IMR-90 (cell line): ENCODE results near the gene CAMTA1. TPM values are rescaled to one million over a fixed set of nuclear protein-coding genes. Genes with fewer than 3 reads are reported as not detected.
A peak's percentile ranks its signal among the peaks of the same experiment; 100 is the strongest.

ENCODE experiments used
- ATAC-seq: fragments of 200-7000 bp; cut with Tn5 transposase; 2 replicates; pipeline ENCODE4 v1.9.1; 2020; ENCODE audit warnings: low read depth, mild to moderate bottlenecking, moderate library complexity
- BruUV-seq: library from RNA; stranded (reverse); fragments of 400-500 nt; replicated peaks from 2 replicates; lab custom pipeline; 2021; lab: Mats Ljungman, UMichigan
- CTCF ChIA-PET: fragments of 300-600 bp; formaldehyde crosslinking; extraction: SDS; loops from one replicate; lab custom pipeline; 2021; ENCODE audit warnings: antibody characterized with exemption; lab: Yijun Ruan, JAX
- POLR2A ChIA-PET: fragments of 300-600 bp; sonication (Branson Sonifier 250); formaldehyde crosslinking; loops from one replicate; lab custom pipeline; 2022; ENCODE audit warnings: antibody characterized with exemption; ENCODE audit not compliant: unreplicated experiment; lab: Charles Lee
- DNase-seq: peaks from one replicate; pipeline ENCODE4 v3.0.0; 2013
- H2AFZ ChIP-seq: replicated peaks from 2 replicates; pipeline ENCODE3; 2013; ENCODE audit warnings: low read length, mild to moderate bottlenecking; ENCODE audit not compliant: poor library complexity
- H2AK5ac ChIP-seq: 2 replicates; pipeline ENCODE4 v1.6.1; 2013; ENCODE audit warnings: low read depth, low read length, inconsistent platforms
- H2AK9ac ChIP-seq: replicated peaks from 2 replicates; pipeline ENCODE3; 2013; ENCODE audit warnings: mild to moderate bottlenecking, low read depth, low read length, moderate library complexity; ENCODE audit not compliant: poor library complexity
- H2BK120ac ChIP-seq: 2 replicates; pipeline ENCODE4 v1.6.1; 2013; ENCODE audit warnings: low read depth, low read length, inconsistent platforms
- H2BK15ac ChIP-seq: 3 replicates; pipeline ENCODE4 v1.6.1; 2013; ENCODE audit warnings: low read depth, low read length, inconsistent platforms
- H2BK20ac ChIP-seq: 2 replicates; pipeline ENCODE4 v1.6.1; 2013; ENCODE audit warnings: low read depth, mild to moderate bottlenecking, inconsistent platforms, low read length, moderate library complexity
- H2BK5ac ChIP-seq: 2 replicates; pipeline ENCODE4 v1.6.1; 2013; ENCODE audit warnings: mild to moderate bottlenecking, low read depth, low read length, inconsistent platforms; ENCODE audit not compliant: poor library complexity, severe bottlenecking
- H3K14ac ChIP-seq: replicated peaks from 2 replicates; pipeline ENCODE4 v1.6.1; 2013; ENCODE audit warnings: low read depth, low read length, inconsistent platforms
- H3K18ac ChIP-seq: 2 replicates; pipeline ENCODE4 v1.6.1; 2013; ENCODE audit warnings: low read depth, low read length, control low read depth
- H3K23ac ChIP-seq: 2 replicates; pipeline ENCODE4 v1.6.1; 2013; ENCODE audit warnings: low read depth, low read length, inconsistent platforms
- H3K27ac ChIP-seq: 2 replicates; pipeline ENCODE4 v1.5.1; 2013; ENCODE audit warnings: mild to moderate bottlenecking, control low read depth, low read length; ENCODE audit not compliant: insufficient read depth
- H3K27me3 ChIP-seq: 2 replicates; pipeline ENCODE4 v1.6.1; 2013; ENCODE audit warnings: low read length; ENCODE audit not compliant: control insufficient read depth, insufficient read depth
- H3K36me3 ChIP-seq: 2 replicates; pipeline ENCODE4 v1.6.1; 2013; ENCODE audit warnings: low read length, mixed read lengths; ENCODE audit not compliant: control insufficient read depth, insufficient read depth
- H3K4ac ChIP-seq: 2 replicates; pipeline ENCODE4 v1.6.1; 2013; ENCODE audit warnings: low read depth, low read length, inconsistent platforms
- H3K4me1 ChIP-seq: 2 replicates; pipeline ENCODE4 v1.6.1; 2013; ENCODE audit warnings: low read length, mixed read lengths; ENCODE audit not compliant: control insufficient read depth, insufficient read depth
- H3K4me2 ChIP-seq: 2 replicates; pipeline ENCODE4 v1.6.1; 2013; ENCODE audit warnings: low read depth, mild to moderate bottlenecking, control low read depth, low read length, moderate library complexity
- H3K4me3 ChIP-seq: 2 replicates; pipeline ENCODE4 v1.5.1; 2013; ENCODE audit warnings: low read depth, mild to moderate bottlenecking, control low read depth, low read length, moderate library complexity; ENCODE audit not compliant: insufficient read depth
- H3K56ac ChIP-seq: 2 replicates; pipeline ENCODE4 v1.6.1; 2013; ENCODE audit warnings: low read length, inconsistent platforms; ENCODE audit not compliant: insufficient read depth; ENCODE audit errors: extremely low read depth
- H3K79me1 ChIP-seq, 2 experiments: 2 replicates each; pipeline ENCODE4 v1.6.1; 2013; ENCODE audit warnings: low read length in 2 of 2, inconsistent platforms in 1 of 2, low read depth in 1 of 2
- H3K9ac ChIP-seq: 2 replicates; pipeline ENCODE4 v1.6.1; 2013; ENCODE audit warnings: low read depth, low read length, control low read depth
- H3K9me1 ChIP-seq: 2 replicates; pipeline ENCODE4 v1.6.1; 2013; ENCODE audit warnings: low read length, inconsistent platforms; ENCODE audit not compliant: insufficient read depth
- H3K9me3 ChIP-seq: 2 replicates; pipeline ENCODE4 v1.6.1; 2013; ENCODE audit warnings: low read length; ENCODE audit not compliant: control insufficient read depth, insufficient read depth
- H4K20me1 ChIP-seq: 2 replicates; pipeline ENCODE4 v1.6.1; 2013; ENCODE audit warnings: low read length, inconsistent platforms; ENCODE audit not compliant: insufficient read depth
- H4K5ac ChIP-seq: 2 replicates; pipeline ENCODE4 v1.6.1; 2013; ENCODE audit warnings: mild to moderate bottlenecking, low read depth, low read length, control low read depth
- H4K8ac ChIP-seq, 2 experiments: 2 replicates each; pipeline ENCODE4 v1.6.1; 2013; ENCODE audit warnings: low read depth in 2 of 2, low read length in 2 of 2, control low read depth in 1 of 2, inconsistent platforms in 1 of 2
- H4K91ac ChIP-seq: 2 replicates; pipeline ENCODE4 v1.6.1; 2013; ENCODE audit warnings: low read depth, low read length, inconsistent platforms; ENCODE audit not compliant: insufficient read depth
- BHLHE40 ChIP-seq: fragments of 150-350 bp; IDR thresholded peaks from 2 replicates; pipeline ENCODE4 v1.6.1; 2016; ENCODE audit warnings: mild to moderate bottlenecking, low read depth, low read length
- CHD1 ChIP-seq: IDR thresholded peaks from 2 replicates; pipeline ENCODE4 v1.6.1; 2012; ENCODE audit warnings: low read depth, low read length, improper control_type of control experiment
- MXI1 ChIP-seq: IDR thresholded peaks from 2 replicates; pipeline ENCODE4 v1.6.1; 2012; ENCODE audit warnings: low read depth, mild to moderate bottlenecking, low read length, moderate library complexity, borderline replicate concordance
- RFX5 ChIP-seq: IDR thresholded peaks from 2 replicates; pipeline ENCODE4 v1.8.0; 2012; ENCODE audit warnings: low read depth, mild to moderate bottlenecking, low read length, moderate library complexity
- SMC3 ChIP-seq: fragments of 150-350 bp; IDR thresholded peaks from 2 replicates; pipeline ENCODE4 v1.6.1; 2016; ENCODE audit warnings: low read depth, mild to moderate bottlenecking, antibody characterized with exemption, low read length, moderate library complexity
- WGBS, 2 experiments: methylation state at CpG; one replicate each; pipeline versions ENCODE4 v1.1.5 to v1.1.7; 2013; ENCODE audit warnings: missing lambda C conversion rate in 2 of 2; ENCODE audit not compliant: insufficient read length in 1 of 2; ENCODE audit errors: extremely low coverage in 2 of 2; 5-methylcytosine and 5-hydroxymethylcytosine counted together
- dilution Hi-C: fragments of 300-500 bp; cut with HindIII; formaldehyde crosslinking; loops from one replicate; pipeline ENCODE4 v1.14.3; 2018; ENCODE audit warnings: low sequenced_read_pairs; ENCODE audit not compliant: unreplicated experiment
- in situ Hi-C: fragments of 300-500 bp; cut with MboI; formaldehyde crosslinking; loops from 3 replicates; pipeline ENCODE4 v1.14.3; 2019; ENCODE audit warnings: low sequenced_read_pairs, inconsistent platforms, mixed read lengths
- intact Hi-C: fragments of 100-400 bp; cut with micrococcal nuclease; formaldehyde crosslinking; loops from 2 replicates; pipeline ENCODE4 v1.10.0; 2022
- polyA plus RNA-seq, 3 experiments: library from polyadenylated mRNA; depleted of rRNA; stranded (reverse); fragments of >200 nt; gene quantifications; 2 replicates each; pipeline ENCODE4 v1.2.3, GENCODE V29; 2012; ENCODE audit warnings: low replicate concordance in 1 of 3
- total RNA-seq: library from RNA; depleted of rRNA; stranded (reverse); fragments of >200 nt; gene quantifications from 2 replicates; pipeline ENCODE4 v1.2.3, GENCODE V29; 2012

The CAMTA1 gene
- total and polyA plus RNA-seq, 2 of the 4 experiments (the other 2 are of a cell fraction) = 35.5 to 74.3 TPM

- Histone ChIP-seq H2BK120ac (no peak overlapping the region), H4K91ac (no peak overlapping the region; the same call in 1 of the 2 replicates), H3K36me3 (no peaks in the 10 kb centered on the region), H3K4me1 (peaks cover 24% of the 10 kb centered on the region), H3K27ac (no peak overlapping the region), H3K18ac (no peak overlapping the region), H3K4ac (0 out of 2 replicates have a peak overlapping the region, but pooled peaks have one; percentile 9), H2AK5ac (no peak overlapping the region), H2AFZ (peak overlapping the region; percentile 8), H2BK15ac (no peak overlapping the region), H3K23ac (no peak overlapping the region), H4K8ac (no peak overlapping the region), H3K27me3 (no peaks in the 10 kb centered on the region), H4K5ac (no peak overlapping the region), H3K4me2 (no peak overlapping the region), H3K56ac (no peak overlapping the region), H3K9ac (no peak overlapping the region), H3K14ac (no peak overlapping the region), H3K9me3 (no peaks in the 10 kb centered on the region), H2AK9ac (no peak overlapping the region), H3K79me1 (no peaks in the 10 kb centered on the region), H2BK20ac (no peak overlapping the region), H3K9me1 (peaks cover 10% of the 10 kb centered on the region; the same call in 1 of the 2 replicates), H3K4me3 (no peak overlapping the region), H2BK5ac (no peak overlapping the region), H4K20me1 (no peaks in the 10 kb centered on the region)
- BruUV-seq = no TSS peak
- TF ChIP-seq MXI1 (no peak), RFX5 (no peak), CHD1 (no peak), SMC3 (no peak), BHLHE40 (no peak)
- dilution Hi-C loops = no loop called here
- ATAC-seq = no peak
- DNase-seq = no peak
- CTCF ChIA-PET = interaction anchor here (0.5 kb wide), 1 partner anchor 115 kb away, joined by 3 read pairs; no protein-coding TSS in a partner anchor
- intact Hi-C loops = no loop called here
- in situ Hi-C loops = no loop called here
- WGBS, 2 experiments = no CpG with 5 or more reads among the region's 6 CpGs
- POLR2A ChIA-PET = no interaction called here
These were observed 696.8 kb downstream of the CAMTA1 start for GRCh38 chr1:7482077-7482476.
